Colon (tissue), 2 donors: ENCODE results near the gene TMEM63B.

Experiments
- FAIRE-seq: peaks from 2 replicates; lab custom pipeline; 2012; peaks lifted over from hg19 to GRCh38; lab: Jason Lieb, UNC
- donor health status: control.
- donor health status: control.

Gene TMEM63B

GRCh38 chr6:44117397-44118128, 9.8 kb upstream of the TMEM63B start:
- no peak for FAIRE-seq

GRCh38 chr6:44119704-44120262, 7.6 kb upstream of the TMEM63B start:
- no peak for FAIRE-seq

- no peak for FAIRE-seq
These were observed 6.5 kb upstream of the TMEM63B start for GRCh38 chr6:44120692-44121443.

- FAIRE-seq = no peak
These were observed 4.6 kb upstream of the TMEM63B start for GRCh38 chr6:44122801-44123200.

GRCh38 chr6:44123544-44123943, 3.8 kb upstream of the TMEM63B start:
- FAIRE-seq = no peak

GRCh38 chr6:44126320-44127149, 819 bp upstream of the TMEM63B start:
- no peak for FAIRE-seq

GRCh38 chr6:44128020-44128917, 915 bp downstream of the TMEM63B start:
- no peak for FAIRE-seq

- no peak for FAIRE-seq
These were observed 2.5 kb downstream of the TMEM63B start for GRCh38 chr6:44129841-44130322.

GRCh38 chr6:44131892-44132291, 4.5 kb downstream of the TMEM63B start:
- FAIRE-seq = no peak

- no peak for FAIRE-seq
These were observed 5.1 kb downstream of the TMEM63B start for GRCh38 chr6:44132476-44132875.

- no peak for FAIRE-seq
These were observed 5.9 kb downstream of the TMEM63B start for GRCh38 chr6:44133003-44133931.

GRCh38 chr6:44133981-44134711, 6.8 kb downstream of the TMEM63B start:
- FAIRE-seq = no peak

GRCh38 chr6:44135173-44135758, 7.9 kb downstream of the TMEM63B start:
- FAIRE-seq = no peak

GRCh38 chr6:44135875-44136274, 8.5 kb downstream of the TMEM63B start:
- no peak for FAIRE-seq

GRCh38 chr6:44138717-44139350, 11.5 kb downstream of the TMEM63B start:
- no peak for FAIRE-seq

- no peak for FAIRE-seq
These were observed 12.0 kb downstream of the TMEM63B start for GRCh38 chr6:44139351-44139743.

- no peak for FAIRE-seq
These were observed 15.5 kb downstream of the TMEM63B start for GRCh38 chr6:44142835-44143234.

- FAIRE-seq = no peak
These were observed 16.4 kb downstream of the TMEM63B start for GRCh38 chr6:44143731-44144130.
